HCEC 1CT (cell line): ENCODE measurements around the gene TMED6.

ENCODE experiments used
- DNase-seq: peaks from one replicate; pipeline ENCODE4 v3.0.0-alpha.2; 2017

TMED6 gene

DNA sequence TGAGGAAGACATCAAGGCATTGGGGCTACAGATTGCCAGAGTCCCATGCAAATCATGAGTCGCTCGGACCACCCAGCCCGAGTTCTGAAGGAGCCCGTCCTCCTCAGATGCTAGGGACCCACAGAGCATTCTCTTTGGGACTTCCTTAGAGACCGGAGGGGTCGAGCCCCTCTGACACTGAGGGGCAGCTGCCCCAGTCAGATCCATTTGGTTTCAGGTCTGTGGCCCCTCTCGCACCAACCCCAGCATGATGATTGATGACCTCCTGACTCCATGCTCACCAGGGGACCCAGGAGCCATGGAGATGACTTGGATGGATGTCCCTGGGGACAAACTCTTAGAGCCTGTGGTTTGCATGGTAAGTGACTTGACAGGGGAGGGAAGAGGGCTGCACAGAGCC is 29.2 kb downstream of the TMED6 start:
- DNase-seq: no peak

- no peak for DNase-seq
Observed at GRCh38 chr16:69321080-69321479, 30.5 kb downstream of the TMED6 start.

DNA sequence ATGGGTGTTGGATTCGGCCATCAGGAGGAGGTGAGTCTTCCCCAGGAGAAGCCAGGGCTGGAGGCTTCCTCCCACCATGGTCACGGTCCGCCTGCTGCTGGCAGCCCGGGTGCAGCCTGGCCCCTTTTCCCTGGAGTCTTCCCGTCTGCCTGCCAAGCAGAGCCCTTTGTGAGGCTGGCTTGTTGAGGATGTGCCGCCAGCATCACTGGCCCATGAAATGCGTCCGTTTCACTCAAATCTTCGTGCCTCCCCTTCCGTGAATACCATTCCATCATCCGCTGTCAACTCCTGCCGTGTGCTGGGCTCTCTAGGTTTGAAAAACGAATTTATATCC is 30.9 kb downstream of the TMED6 start:
- no peak for DNase-seq

DNA sequence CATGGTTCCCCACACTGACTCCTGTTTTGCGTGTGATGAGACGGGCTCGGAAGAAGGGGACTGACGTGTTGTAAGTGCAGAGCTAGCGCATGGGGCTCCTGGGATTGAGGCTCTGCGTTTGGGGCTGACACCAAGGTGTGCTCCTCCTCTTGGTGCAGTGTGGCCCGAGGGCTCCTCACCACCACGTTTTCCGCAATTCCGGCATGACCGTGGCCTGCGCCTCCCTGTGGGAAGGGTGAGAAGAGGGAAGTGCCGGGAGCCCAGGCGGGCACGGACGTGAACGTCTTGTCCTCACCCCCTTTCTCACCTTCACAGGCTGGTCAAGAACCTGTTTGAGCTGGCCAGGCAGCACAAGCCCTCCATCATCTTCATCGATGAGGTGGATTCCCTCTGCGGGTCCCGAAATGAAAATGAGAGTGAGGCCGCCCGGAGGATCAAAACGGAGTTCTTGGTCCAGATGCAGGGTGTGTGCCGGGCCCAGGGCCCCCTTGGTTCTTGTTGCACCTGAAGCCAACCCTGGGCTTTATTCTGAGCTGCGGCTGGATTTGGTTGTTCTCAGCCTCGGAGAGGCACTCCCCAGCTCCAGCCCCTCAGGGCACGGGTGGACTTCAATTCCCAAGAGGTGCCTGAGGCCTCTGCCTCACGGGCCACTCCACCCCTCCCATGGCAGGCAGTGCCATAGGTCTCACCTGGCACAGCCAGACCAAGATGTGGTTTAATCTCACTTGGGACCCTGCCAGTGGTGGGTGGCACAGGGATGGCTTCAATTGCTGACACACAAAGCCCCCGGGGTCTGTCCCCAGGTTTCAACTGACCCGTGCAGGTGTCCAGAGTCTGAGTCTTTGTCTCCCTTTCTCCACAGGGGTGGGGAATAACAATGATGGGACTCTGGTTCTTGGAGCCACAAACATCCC is 31.5 kb downstream of the TMED6 start:
- no peak for DNase-seq

DNA sequence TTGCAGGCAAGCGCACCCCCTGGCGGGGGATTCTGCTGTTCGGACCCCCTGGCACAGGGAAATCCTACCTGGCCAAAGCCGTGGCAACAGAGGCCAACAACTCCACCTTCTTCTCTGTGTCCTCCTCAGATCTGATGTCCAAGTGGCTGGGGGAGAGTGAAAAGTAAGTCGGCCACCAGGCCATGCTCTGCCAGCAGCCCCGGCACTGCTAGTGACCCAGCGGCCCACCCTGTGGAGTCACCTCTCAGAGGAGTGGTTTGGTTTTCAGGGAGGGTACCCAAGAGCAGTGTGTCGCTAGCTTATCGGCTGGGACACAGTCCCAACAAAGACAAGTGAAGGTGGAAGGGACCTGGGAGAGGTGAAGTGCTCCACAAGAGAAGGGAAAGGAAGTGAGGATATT is 32.2 kb downstream of the TMED6 start:
- no peak for DNase-seq

DNA sequence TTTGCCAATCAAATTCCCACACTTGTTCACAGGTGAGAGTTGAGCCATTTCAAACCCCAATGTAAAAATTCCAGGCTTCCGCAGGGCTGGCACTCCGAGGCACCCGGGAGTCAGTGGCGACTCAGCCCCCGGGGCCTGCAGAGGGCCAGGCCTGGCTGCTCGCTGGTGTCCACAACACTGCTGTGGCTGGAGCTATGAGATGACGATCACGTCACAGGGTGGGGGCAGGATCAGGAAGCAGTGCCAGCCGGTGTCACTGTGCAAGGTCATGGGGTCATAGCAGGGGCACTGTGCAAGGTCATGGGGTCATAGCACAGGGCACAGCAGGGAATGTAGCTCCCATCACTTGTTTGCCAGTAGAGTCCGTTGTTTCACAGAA is 32.7 kb downstream of the TMED6 start:
- DNase-seq: no peak

GRCh38 chr16:69318177-69318910 is 33.2 kb downstream of the TMED6 start:
- DNase-seq: no peak

DNA sequence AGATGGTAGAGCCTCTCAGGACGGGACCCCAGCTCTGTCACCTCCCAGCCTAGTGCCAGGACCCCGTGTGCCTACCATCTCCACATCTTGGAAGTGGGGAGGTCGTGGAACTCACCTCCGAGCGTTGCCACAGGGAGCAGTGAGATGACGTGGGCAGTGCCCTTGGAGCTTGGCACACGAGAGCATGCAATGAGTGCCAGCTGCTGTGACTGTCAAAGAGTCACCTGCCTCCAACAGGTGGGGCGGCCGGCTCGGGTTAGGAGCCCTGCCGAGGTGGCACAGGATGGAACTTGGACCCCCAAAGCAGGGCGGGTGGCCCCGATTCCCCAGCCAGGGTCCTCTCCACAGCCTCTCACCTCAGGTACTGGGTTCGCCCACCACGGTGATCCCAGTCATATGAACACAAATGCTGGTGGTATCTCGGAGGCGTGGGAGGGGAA is 35.0 kb downstream of the TMED6 start:
- DNase-seq: no peak

DNA sequence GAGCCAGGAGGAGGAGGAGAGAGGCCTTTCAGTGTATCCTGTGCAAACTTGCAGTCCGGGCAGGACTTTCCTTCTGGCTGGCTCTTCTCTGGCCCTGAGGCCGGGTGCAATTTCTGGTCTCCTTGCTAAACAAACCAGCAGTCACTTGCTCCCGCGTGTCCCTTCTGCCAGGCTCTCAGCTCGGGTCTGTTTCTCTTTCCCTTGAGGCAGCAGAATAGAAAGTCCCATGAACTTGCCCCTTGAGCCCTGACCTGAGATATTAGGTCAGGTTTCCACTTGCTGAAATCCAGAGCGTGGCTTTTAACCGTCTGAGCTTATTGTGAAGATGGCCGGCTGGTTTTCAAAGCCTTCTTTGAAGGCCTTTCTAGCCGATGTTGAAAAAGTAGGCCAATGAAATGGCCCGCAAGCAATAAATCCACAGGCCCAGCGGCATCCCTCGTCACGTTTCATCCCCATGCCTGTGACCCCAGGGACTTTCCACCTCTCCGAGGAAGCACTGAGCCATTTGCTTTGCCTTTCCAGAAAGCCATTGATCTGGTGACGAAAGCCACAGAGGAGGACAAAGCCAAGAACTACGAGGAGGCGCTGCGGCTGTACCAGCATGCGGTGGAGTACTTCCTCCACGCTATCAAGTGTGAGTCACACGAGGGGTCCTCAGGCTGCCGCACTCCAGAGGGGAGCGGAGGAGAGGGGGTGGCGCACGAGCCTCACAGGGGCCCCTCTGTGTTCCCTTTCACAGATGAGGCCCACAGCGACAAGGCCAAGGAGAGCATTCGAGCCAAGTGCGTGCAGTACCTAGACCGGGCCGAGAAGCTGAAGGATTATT is 35.9 kb downstream of the TMED6 start:
- no peak for DNase-seq

- DNase-seq: no peak
Observed at GRCh38 chr16:69314534-69314933, 37.1 kb downstream of the TMED6 start.

GRCh38 chr16:69313469-69313868 is 38.1 kb downstream of the TMED6 start:
- no peak for DNase-seq

DNA sequence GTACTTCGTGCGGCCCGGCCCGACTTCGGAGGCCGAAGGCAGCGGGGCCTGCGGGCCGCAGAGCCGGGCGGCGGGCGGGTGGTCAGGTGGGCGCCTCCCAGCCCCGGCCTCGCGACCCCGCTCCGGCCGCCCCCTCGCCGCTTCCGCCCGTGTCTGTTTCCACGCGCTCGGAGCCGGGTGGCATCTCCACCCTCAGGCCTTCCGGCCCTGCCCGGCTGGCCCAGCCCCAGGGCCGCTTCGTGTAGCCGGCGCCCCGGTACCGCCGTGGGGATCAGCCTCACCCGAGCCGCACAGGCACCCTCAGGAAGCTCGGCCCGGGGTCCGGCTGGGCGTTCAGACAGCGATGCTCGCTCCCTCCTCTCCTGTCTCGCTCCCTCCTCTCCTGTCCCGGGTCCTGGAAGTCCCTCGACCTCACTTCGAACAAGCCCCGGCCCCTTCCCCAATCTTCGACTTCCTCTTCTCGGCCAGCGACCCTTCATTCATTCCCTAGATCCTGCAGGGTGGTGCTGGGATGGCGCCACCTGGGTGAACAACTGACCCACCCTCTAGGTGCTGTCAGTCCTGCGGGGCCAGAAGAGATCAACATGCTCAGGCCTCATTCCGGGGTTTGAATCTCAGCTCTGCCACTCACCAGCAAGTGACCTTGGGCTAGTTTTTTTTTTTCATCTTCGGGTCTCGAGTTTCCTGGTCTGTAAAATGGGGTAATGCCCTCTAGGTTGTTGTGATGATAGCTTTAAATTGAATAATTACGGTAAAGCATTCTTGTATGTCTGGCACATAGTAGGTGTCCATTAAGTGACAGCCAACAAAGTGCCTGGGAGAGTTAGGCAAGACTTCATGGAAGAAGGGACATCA is 39.8 kb downstream of the TMED6 start:
- peak; percentile 26 for DNase-seq

DNA sequence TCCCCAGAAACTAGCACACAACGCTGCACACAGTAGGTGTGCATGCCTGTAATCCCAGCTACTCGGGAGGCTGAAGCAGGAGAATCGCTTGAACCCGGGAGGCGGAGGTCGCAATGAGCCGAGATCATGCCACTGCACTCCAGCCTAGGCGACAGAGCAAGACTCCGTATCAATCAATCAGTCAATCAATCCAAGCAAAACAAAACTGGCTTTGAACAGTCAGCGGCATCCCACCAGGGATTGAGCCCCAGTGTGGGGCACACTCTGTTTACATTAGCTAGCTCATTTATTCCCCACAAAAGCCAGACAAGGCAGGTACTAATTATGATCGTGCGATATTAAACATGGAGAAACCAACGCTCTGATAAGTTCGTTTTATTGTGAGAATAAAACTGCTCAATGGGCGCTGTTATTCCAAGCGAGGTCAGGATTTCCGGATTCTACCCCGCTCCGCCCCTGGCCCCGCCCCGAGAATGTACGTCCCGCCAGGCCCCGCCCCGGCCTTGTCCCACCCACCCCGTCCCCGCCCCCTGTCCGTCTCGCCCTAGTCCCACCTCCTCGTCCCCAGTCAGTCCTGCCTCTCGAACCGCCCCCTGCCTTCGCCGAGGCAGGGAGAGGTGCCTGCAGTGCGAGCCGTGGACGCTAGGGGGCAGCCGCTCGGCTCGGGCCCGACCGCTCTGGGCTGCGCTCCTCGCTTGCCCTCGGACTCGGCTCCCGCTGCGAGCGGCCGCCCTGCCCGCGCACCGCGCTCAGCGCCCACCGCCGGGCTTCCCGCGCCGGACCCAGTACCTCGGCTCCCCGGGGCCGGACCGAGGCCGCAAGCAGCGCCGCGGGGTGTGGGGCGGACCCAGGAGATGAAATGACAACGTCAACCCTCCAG is 40.7 kb downstream of the TMED6 start, which contains the start of gene VPS4A:
Gene VPS4A (plus strand): TSS at position 698 of the 880 bp plus-strand sequence. CDS start 162 bp downstream, at position 860.
- peak; percentile 96 for DNase-seq

DNA sequence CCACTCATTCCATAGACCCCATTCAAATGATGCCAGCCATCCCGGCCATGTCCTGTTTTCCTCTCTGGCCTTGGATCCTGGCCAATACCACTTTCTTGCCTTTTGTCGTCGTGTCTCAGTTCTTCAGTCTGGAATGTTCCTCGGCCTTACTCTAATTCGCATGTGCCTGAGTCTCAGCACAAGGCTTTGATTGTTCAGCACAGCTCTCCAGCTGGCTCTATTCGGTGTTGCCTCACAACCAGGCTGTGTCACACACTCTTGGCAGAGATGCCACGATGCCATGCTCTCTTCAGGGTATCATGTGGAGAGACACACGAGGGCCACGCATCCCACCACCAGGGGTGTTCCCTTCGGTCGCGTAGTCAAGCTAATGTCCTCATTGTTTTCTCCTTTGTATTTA is 42.3 kb downstream of the TMED6 start:
- no peak for DNase-seq

- DNase-seq: no peak
Observed at GRCh38 chr16:69307856-69308255, 43.7 kb downstream of the TMED6 start.

DNA sequence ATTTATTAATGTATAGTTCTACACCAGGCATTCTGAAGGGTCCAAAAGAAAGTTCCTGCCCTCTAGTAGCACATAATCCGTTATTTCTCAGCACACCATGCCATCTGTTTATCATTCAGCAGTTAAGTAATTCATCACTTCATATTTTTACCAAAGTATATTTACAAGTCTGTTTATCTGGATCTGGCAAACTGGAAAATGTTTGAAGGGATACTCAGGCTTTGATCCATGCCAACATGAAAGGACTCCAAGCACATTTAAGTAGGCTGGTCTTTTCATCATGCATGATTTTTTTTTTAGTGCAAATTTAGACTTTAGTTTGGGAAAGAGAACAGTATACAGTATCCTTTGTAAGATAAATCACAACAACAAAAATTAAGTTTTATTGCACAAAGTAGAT is 44.5 kb downstream of the TMED6 start:
- DNase-seq: no peak

- DNase-seq: no peak
Observed at GRCh38 chr16:69306031-69306430, 45.6 kb downstream of the TMED6 start.

- no peak for DNase-seq
Observed at GRCh38 chr16:69302301-69302700, 49.3 kb downstream of the TMED6 start.

- DNase-seq: no peak
Observed at GRCh38 chr16:69301861-69302260, 49.7 kb downstream of the TMED6 start.

- DNase-seq: no peak
Observed at GRCh38 chr16:69301187-69301586, 50.4 kb downstream of the TMED6 start.

- DNase-seq: no peak
Observed at GRCh38 chr16:69298261-69298660, 53.3 kb downstream of the TMED6 start.
